Measurements from ENCODE around the gene CD34.

- TF ChIP-seq POLR2A (IDR thresholded peaks at IDR 0.05): no peak
- no peak for TF ChIP-seq CTCF (IDR thresholded peaks at IDR 0.05)
Observed at GRCh38 chr1:207946756-207947155, 35.8 kb upstream of the CD34 start.

All from right lobe of liver (tissue), 4 donors.